GM18873 (cell line): ENCODE results near the gene ARL17B.
"Not testable (repeated sequence)": the region's sequence is repeated elsewhere in the genome, so short reads cannot be mapped to it uniquely, and the experiment has no call there.

Experiments
- ATAC-seq: cut with Tn5 transposase; IDR thresholded peaks from one replicate; pipeline ENCODE4 v1.9.1; 2021; ENCODE audit warnings: mild to moderate bottlenecking, moderate library complexity, moderate number of reproducible peaks; ENCODE audit not compliant: unreplicated experiment, low FRiP score

ARL17B gene

DNA sequence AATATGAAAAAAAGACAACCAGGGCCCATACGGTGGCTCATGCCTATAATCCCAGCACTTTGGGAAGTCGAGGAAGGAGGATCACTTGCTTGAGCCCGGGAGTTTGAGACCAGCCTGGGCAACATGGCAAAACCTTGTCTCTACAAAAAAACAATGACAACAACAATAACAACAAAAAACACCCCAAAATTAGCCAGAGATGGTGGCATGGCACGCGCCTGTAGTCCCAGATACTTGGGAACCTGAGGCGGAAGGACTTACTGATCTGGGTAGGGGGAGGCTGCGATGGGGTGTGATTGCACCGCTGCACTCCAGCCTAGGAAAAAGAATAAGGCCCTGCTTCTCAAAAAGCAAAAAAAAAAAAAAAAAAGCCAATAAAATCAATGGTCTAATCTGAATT is 69.9 kb downstream of the ARL17B start:
- not testable (repeated sequence) for ATAC-seq

DNA sequence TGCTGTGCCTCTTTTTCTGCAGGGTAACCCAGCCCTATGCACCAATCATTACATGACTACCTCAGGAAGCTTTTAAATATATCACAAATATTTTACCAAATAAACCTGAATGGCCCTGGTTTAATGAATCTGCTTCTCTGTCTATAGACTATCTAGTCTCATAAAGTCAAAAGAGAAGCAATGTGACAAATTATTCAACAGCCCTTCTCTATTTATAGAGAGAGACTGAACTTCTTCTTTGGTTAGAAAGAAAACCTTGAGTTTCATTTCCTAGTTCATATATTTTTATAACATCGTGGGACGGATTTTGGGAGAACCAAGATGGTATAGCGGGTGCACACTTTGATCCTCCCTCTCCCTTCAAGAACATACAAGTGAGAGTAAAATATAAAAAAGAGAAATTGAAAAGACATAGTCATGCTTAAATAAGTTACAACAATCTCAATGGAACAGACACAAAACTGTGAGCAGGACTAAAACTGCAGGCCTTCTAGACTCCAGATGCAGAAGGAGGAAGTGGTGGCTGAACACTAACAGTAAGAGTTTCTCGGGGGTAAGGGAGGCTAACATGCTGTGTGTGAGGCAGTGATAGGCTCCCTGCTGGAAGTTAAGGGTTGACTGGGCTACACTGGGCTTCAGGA is 70.5 kb downstream of the ARL17B start:
- not testable (repeated sequence) for ATAC-seq

DNA sequence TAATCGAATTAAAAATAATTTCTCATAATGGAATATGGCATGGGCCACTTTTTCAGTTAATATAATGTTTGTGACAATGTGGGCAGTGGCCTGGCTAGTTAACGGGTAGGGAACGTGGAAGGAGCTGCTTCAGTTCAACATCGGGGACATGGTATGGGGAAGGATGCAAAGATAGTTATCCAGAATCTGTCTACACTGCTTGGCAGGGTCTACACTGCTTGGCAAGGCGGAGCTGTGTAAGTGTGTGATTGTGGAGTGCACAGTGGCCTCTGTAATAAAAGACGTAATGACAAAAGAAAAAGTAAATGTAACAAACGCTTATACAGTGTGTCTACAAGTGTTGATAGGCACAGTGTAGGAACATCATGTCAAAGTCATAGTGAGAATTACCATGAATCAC is 74.0 kb downstream of the ARL17B start:
- ATAC-seq = not testable (repeated sequence)

DNA sequence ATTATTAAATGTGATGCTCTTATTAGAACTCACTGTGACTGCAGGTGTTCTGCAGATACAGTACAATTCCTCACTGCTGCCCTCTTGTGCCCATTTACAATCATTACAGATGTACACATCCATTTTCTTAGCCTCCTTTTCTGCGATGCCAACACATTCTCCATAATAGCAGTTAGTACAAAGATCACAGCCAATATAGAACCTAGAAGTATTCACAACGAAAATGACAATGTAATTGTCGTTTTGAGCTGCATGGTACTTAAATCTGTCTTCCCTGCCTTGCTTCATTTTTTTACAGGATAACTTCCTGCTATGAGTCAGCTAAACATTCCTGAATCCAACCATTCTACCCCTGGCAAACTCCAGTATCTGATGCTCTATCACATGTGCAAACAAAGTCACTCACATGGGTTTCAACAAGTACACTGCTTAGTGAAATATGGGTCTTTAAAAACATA is 74.8 kb downstream of the ARL17B start:
- ATAC-seq = not testable (repeated sequence)

DNA sequence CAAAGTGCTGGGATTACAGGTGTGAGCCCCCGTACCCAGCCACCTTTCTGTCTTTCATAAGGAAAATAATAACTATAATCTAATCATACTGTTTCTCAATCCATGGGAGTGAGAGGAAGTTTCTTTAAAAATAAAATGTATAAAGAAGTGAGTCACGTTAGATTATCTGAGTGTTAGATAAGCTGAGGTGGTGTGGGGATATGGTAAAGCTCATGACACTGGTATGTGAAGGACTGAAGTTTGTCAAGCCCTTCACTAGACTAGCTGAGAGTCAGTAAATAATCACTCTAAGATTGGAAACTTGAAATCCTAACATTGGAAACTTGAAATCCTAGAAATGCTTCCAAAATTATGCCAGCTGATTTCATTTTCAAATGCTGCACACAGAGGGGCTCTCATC is 76.1 kb downstream of the ARL17B start:
- not testable (repeated sequence) for ATAC-seq

DNA sequence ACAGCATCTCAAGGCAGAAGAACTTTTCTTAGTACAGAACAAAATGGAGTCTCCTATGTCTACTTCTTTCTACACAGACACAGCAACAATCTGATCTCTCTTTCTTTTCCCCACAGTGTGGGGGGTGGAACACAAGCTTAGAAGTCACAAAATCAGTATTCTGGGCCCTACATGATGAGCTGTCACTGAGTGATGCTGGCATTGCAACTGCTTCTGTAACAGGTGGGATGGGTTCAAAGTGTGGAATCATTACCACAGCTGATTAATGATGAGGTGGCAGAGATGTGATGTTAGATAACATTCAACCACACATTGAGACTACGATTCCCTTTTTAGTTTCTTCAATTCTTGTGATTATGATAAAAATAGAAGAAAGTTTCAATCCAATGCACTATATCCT is 77.1 kb downstream of the ARL17B start:
- ATAC-seq = not testable (repeated sequence)

DNA sequence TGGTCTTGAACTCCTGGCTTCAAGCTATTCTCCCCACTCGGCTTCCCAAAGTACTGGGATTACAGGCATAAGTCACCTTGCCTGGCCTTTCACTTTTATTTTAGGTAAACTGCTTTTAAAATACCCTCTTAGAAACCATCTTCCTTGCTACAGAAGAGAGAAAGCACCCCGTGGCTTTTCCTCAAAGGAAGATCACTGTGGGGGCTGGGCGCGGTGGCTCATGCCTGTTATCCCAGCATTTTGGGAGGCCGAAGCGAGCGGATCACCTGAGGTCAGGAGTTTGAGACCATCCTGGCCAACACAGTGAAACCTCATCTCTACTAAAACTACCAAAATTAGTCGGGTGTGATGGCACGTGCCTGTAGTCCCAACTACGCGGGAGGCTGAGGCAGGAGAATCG is 78.9 kb downstream of the ARL17B start:
- not testable (repeated sequence) for ATAC-seq

DNA sequence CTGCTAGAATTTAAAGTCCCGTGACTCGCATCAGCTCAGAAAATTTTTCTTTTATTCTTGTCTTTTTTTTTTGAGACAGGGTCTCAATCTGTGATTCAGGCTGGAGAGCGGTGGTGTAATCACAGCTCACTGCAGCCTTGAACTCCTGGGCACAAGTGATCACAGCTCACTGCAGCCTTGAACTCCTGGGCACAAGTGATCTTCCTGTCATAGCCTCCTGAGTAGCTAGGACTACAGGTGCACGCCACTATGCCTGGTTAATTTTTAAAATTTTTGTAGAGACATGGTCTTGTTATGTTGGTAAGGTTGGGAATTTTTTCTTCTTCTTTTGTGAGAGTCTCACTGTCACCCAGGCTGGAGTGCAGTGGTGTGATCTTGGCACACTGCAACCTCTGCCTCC is 80.2 kb downstream of the ARL17B start:
- not testable (repeated sequence) for ATAC-seq

DNA sequence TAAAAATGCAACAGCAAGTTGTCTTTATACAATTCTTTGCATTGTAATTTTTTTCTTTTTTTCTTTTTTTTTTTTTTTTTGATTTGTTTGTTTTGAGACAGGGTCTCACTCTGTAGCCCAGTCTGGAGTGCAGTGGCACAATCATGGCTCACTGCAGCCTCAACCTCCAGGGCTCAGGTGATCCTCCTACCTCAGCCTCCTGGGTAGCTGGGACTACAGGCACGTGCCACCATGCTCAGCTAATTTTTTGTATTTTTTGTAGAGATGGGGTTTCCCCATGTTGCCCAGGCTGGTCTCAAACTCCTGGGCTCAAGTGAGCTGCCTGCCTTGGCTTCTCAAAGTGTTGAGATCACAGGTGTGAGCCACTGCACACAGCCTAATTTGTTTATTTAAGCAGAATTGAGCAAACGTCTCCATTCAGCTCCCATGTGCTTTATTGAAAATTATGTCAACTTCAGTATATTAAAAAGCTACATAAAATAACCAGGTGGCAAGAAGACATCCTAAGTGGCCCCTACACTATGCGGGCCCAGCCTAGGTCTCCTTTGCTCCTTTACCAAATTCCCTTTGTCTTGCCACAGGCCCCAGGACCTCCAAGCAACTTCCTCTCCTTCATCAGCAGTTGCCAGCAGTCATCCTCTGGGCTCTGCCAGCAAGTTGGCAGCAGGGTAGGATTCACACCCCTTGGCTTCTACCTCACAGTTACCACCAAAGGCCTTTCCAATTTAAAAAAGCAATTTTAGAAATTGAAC is 84.7 kb downstream of the ARL17B start:
- ATAC-seq = not testable (repeated sequence)

DNA sequence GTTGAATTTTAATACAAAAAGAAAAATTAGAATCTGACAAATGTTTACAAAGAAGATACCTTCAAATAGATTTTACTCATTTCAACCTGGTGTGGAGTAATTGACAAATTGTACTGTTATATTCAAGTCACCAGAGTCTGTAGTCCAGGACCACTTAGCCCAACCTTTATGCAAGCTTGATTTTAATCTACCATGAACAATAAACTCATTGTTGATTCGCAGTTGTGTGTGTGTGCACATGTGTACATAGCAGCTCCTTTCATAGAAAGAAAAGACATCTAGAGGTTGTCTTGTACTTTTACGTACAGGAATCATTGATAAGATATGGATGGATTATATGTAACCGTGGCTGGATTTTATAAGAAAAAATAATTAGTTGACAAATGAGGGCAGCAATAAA is 87.3 kb downstream of the ARL17B start:
- no peak for ATAC-seq

DNA sequence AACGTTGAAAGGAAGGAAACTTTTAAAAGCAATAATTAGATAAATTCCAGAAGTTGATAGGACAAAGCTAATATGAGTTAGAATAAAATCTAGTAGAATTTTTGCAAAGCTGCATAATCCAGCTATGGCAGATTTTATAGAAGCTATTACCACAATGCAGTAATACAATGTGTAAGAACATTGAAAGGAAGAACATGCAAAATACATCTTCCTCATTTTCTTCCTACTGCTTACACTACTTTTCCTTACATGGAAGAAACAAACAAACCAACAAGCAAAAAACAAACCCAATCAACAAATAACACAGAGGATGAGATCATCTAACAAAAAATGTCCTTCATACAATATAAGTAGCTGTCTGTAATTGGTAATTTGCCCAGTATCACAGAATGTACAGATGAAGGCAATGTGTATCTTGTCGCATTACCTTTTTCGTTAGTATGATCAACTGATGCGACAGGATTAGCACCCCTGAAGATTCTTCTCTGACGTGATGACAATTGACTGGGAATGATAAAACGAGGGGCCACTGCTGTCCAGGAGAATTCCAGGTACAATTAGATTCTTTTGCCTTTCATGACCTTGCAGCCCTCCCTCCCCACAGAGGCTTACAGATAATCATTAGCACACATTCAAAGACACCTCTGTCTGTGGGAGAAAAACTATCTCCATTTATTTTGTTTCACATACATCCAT is 87.9 kb downstream of the ARL17B start:
- no peak for ATAC-seq

DNA sequence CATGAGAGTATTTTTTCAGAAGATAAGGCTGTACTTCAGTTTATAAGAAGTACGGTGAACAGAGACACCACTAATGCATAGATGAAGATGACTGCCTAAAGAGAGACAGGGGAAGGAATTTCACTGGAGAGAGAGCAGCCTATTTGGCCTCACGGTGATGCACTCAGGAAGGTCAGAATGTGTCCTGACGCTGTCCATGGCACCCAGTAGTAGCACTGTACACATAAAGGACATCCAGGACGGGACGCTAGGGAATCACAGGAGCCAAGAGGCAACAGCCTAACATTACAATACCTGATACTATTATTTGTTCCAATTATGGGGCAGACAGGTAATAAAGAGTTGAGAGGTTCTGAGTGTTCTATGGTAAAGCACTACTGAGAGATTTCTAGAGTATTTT is 91.5 kb downstream of the ARL17B start:
- ATAC-seq = no peak

DNA sequence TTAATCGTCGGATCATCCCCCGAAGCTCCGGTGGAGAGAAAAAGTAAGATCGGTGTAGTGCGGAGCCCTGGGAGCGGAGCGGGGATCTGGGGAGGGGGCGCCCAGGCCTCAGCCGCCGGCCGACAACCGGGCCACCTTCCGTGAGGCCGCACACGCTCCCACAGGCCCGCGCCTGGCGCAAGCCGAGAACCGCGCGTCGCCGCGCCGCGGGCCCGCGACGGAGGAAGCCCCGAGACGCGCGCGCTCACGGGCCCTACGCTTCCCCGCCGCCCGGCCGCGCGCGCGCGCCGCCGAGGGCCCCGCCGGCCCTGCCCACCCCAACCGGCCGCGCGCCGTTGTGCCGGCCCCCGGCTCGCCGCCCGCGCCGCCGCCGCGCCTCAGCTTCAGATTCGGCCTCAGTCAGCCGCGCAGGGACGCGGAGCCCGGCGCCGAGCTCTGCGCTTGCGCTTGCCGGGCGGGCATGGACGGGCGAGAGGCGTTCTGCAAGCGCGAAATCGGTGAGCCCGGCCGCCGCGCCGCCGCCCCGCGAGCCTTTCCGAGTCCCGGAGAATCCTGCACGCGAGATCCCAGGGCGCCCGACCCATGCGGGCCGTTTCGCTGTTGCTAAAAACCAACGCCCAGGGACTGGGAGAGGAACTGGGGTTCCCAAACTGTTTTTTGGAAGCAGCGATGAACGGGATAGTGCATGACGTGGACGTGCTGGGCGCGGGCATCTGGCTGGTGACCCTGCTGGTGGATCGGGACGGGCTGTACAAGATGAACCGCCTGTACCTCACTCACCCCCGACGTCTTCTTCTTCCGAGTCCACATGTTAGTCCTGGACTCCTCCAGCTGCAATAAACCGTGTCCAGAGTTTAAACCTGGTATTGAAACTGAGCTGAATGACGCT is 94.7 kb downstream of the ARL17B start:
- peak; percentile 63 for ATAC-seq

DNA sequence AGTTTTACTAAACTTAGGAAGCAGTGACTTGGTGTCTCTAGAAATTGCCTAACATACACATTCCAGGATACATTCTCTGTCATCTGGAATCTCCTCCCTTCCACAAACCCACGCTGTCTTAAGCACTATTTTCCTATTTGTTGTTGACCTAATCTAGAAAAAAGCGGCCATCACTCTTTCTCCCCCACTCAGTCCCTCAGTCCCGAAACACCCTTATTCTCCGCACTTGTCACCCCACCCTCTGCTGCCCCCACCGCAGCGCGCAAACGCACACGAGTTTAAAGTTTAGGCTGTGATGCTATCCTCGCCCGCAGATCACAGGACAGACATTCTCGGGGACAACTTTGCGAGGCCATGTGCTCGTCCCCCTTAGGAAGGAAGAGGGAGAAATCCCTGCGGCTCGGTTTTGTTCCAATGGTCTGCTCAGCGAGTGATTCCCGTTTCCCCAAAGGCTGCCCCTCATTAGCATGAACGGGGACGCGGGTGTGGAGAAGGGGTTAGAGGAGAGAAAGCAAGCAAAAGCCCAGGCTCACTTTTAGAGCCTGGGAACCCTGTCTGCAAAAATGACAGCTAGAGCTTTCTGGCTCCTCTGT is 95.4 kb downstream of the ARL17B start:
- not testable (repeated sequence) for ATAC-seq

DNA sequence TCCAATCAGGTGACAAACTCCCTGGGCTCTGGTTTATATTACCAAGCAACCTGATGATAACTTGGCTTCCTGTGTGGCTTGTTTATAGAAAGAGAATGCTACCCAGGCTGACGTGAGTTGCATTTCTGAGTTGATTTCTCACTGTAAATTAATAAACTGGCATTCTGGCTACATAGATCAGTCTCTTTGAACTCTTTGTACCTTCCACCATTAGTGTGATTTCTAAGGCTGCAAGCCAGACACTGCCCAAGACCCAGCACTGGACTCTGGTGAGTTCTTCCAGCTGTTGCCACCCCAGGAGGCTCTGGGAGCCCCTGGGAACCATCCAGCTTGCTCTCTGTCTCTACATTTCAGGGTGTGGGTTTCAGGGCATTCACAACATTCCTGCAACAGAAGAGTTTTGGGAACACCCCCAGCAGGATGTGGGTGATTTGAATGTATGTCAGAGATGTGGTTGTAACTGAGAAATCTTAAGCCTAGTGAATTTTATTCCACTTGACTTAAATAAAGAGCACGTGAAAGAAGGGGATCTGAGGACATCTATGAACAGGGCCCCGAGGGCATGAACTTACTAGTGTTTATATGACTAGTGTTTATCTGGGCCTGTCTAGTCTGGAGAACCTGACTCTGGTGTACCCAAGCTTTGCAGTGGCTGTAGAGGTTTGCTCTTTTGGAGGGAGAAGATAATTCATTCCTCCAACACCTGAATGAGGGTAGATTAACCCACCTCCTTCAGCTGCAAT is 96.9 kb downstream of the ARL17B start:
- ATAC-seq = no peak

DNA sequence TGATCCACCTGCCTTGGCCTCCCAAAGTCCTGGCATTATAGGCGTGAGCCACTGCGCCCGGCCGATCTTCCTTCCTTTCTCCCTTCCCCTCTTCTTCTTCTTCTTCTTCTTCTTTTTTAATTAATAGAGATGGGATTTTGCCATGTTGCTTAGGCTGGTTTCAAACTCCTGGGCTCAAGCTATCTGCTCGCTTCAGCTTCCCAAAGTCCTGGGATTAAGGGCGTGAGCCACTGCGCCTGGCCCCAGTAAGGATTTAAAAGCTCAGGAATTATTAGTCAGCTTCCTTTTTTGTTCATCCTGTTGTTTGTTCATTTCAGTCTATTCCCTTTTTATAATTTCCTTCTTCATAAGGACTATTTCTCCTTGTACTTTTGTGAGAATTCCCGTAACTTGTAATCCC is 99.3 kb downstream of the ARL17B start:
- no peak for ATAC-seq

DNA sequence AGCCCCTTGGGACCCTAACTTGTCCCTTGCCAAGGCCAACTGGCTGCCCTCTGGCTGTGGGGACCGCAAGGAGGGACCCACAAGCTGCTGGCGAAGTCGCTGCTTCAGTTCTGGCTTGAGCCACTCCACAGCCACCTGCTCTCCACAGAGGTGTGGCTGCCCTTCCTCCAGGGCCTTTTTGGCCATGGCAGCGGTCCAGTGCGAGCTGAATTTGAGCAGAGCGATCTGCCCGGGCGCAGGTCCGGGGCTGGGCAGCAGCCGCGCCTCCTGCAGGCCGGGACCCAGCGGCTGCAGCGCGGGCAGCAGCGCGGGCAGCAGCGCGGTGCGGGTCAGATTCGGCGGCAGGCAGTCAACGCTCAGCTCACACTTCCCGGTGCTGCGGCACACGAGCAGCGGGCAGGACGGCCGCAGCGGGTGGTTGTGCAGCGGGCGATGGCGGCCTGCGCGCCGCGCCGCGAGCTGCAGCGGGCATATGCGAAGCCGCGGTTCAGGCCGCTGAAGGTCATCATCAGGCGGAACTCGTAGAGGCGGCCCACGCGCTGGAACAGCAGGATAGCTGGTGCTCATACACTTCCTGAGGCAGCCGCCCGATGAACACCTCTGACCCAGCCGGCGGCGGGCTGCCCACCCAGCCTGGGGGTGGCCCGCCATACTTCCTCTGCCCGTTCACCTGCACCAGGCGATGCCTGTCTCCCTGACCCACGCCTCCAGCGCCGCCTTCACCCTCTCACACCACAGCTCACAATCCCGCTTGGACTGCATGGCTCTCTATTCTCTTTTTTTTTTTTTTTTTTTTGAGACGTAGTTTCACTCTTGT is 101.5 kb downstream of the ARL17B start:
- not testable (repeated sequence) for ATAC-seq

DNA sequence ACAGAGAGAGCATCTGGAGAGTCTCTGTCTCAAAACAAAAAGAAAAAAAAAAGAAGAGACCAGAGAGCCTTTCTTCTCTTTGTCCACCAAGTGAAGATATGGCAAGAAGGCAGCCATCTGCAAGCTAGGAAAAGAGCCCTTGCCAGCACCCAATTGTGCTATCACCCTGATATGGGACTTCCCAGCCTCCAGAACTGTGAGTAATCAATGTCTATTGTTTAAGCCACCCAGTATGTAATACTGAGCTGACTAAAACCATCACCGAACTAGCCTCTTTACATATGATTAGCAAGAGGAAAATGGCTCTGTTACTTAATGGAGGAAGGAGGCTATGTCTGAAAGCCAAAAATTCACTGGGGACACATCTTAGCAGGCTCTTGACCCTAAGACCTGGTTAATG is 105.2 kb downstream of the ARL17B start:
- ATAC-seq = not testable (repeated sequence)
